ENCODE data around the gene ZNF143. TPM values are rescaled to one million over a fixed set of nuclear protein-coding genes. Genes with fewer than 3 reads are reported as not detected.

ZNF143 gene
- total RNA-seq, 3 donors from 2014 or later = 20.3 to 40.3 (median 23.6) TPM

DNA sequence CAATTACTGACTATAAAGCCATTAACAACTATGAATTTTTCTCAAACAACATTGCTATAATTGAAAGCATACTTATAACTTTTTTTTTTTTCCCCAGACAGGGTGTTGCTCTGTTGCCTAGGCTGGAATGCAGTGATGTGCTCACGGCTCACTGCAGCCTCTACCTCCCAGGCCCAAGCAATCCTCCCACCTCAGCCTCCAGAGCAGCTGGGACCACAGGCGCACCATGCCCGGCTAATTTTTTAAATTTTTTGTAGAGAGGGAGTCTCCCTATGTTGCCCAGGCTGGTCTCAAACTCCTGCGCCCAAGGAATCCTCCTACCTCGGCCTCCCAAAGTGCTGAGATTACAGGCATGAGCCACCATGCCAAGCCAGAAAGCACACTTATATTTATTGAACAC, 106.6 kb downstream of the ZNF143 start:
- no peak for DNase-seq
- Histone ChIP-seq H3K4me3 (no peak overlapping the region), H3K9me3 (no peaks in the 10 kb centered on the region), H3K36me3 (ENCODE audit: low read depth) (no peaks in the 10 kb centered on the region), H3K4me1 (ENCODE audit: low read depth) (peaks cover 24% of the 10 kb centered on the region)
- no peak for TF ChIP-seq CTCF (IDR thresholded peaks at IDR 0.05)
- intact Hi-C loops (cut with DNase I, micrococcal nuclease) = no loop called here
- ATAC-seq = no peak

GRCh38 chr11:9568161-9568853, 107.5 kb downstream of the ZNF143 start:
- no peak overlapping the region for H3K4me3 ChIP-seq
- ATAC-seq = no peak
- peaks cover 24% of the 10 kb centered on the region for H3K4me1 ChIP-seq (ENCODE audit: low read depth)
- intact Hi-C loops (cut with DNase I, micrococcal nuclease) = no loop called here
- H3K36me3 ChIP-seq (ENCODE audit: low read depth) = peaks cover under 1% of the 10 kb centered on the region
- no peak for TF ChIP-seq CTCF (IDR thresholded peaks at IDR 0.05)
- H3K9me3 ChIP-seq = no peaks in the 10 kb centered on the region
- DNase-seq = no peak

- no peak for TF ChIP-seq CTCF (IDR thresholded peaks at IDR 0.05)
- H3K4me3 ChIP-seq = no peak overlapping the region
- H3K4me1 ChIP-seq (ENCODE audit: low read depth) = peaks cover 24% of the 10 kb centered on the region
- peak; percentile 58 for ATAC-seq
- H3K9me3 ChIP-seq = no peaks in the 10 kb centered on the region
- peak; percentile 72 to 91 (median 76) for DNase-seq
- intact Hi-C loops (cut with DNase I, micrococcal nuclease) = no loop called here
- peaks cover 3% of the 10 kb centered on the region for H3K36me3 ChIP-seq (ENCODE audit: low read depth)
Observed at GRCh38 chr11:9568854-9569587, 108.2 kb downstream of the ZNF143 start.

DNA sequence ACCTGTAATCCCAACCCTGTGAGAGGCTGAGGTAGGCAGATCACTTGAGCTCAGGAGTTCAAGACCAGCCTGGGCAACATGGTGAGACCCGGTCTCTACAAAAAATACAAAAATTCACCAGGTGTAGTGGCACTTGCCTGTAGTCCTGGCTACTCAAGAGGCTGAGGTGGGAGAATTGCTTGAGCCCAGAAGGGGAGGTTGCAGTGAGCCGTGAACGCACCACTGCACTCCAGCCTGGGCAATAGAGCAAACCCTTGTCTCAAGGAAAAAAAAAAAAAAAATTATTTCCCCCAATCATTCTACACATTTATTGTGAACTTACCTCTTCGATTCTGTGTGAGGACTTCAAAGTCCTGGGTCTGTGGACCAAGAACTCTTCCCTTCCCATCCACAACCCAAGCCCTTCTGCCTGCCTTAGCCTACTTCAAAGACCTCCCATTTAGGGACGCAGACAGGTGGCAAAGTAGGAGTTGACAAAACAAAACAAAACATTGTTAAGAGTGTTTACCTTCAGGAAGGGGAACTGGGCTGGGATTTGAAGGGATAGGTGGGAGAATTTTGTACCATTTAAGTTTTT, 108.9 kb downstream of the ZNF143 start:
- H3K4me3 ChIP-seq = no peak overlapping the region
- H3K4me1 ChIP-seq (ENCODE audit: low read depth) = peaks cover 24% of the 10 kb centered on the region
- intact Hi-C loops (cut with DNase I, micrococcal nuclease) = loop anchor here in 1 of 2 donors (10.0 kb wide), 1 partner anchor 45 kb away; no protein-coding TSS in a partner anchor
- no peak for DNase-seq
- no peak for TF ChIP-seq CTCF (IDR thresholded peaks at IDR 0.05)
- H3K36me3 ChIP-seq (ENCODE audit: low read depth) = peaks cover 3% of the 10 kb centered on the region
- H3K9me3 ChIP-seq = no peaks in the 10 kb centered on the region
- no peak for ATAC-seq

- H3K4me1 ChIP-seq (ENCODE audit: low read depth) = peaks cover 22% of the 10 kb centered on the region
- no peak overlapping the region for H3K4me3 ChIP-seq
- TF ChIP-seq CTCF (IDR thresholded peaks at IDR 0.05) = no peak
- H3K36me3 ChIP-seq (ENCODE audit: low read depth) = peaks cover 3% of the 10 kb centered on the region
- ATAC-seq (no peak), DNase-seq (no peak)
- no peaks in the 10 kb centered on the region for H3K9me3 ChIP-seq
- intact Hi-C loops (cut with DNase I, micrococcal nuclease) = loop anchor here in 1 of 2 donors (10.0 kb wide), 1 partner anchor 46 kb away; no protein-coding TSS in a partner anchor
Observed at GRCh38 chr11:9570313-9571025, 109.7 kb downstream of the ZNF143 start.
